Lower leg skin (tissue), 4 donors: Measurements from ENCODE around the gene CT47C1. TPM values are rescaled to one million over a fixed set of nuclear protein-coding genes. Genes with fewer than 3 reads are reported as not detected.

Experiments
- DNase-seq, 2 donors: peaks; one replicate each; pipeline ENCODE4 v3.0.0-alpha.2; 2019; ENCODE audit warnings: low spot score in 2 of 2
- H3K4me3 ChIP-seq: fragments of 200-600 bp; sonication (generic); 2 replicates; pipeline ENCODE4 v1.5.1; 2017; ENCODE audit warnings: mild to moderate bottlenecking, low read depth; ENCODE audit not compliant: poor library complexity, severe bottlenecking
- CTCF ChIP-seq, 3 donors: fragments of 450-650 bp; IDR thresholded peaks; one replicate each; pipeline ENCODE4 v1.5.1; 2016; ENCODE audit warnings: antibody characterized with exemption in 3 of 3, mild to moderate bottlenecking in 3 of 3, moderate library complexity in 2 of 3
- POLR2A ChIP-seq, 2 donors: fragments of 450-650 bp; IDR thresholded peaks; one replicate each; pipeline ENCODE4 v1.6.1; 2016 to 2017; ENCODE audit warnings: antibody characterized with exemption in 2 of 2, mild to moderate bottlenecking in 1 of 2, moderate library complexity in 1 of 2
- WGBS, 2 donors: methylation state at CpG; one replicate each; pipeline ENCODE4 v1.1.5; 2018; 5-methylcytosine and 5-hydroxymethylcytosine counted together
- intact Hi-C: fragments of 100-400 bp; cut with DNase I; formaldehyde crosslinking; loops from one replicate; pipeline ENCODE4 v1.15.0; 2023; ENCODE audit warnings: low total_unique reads
- total RNA-seq, 4 donors: library from RNA; depleted of rRNA; stranded (reverse); fragments of >200 nt; gene quantifications; one replicate each; pipeline ENCODE4 v1.1.0, GENCODE V29; 2016

The CT47C1 gene
- total RNA-seq, 4 donors from 2014 or later, result not detected

DNA sequence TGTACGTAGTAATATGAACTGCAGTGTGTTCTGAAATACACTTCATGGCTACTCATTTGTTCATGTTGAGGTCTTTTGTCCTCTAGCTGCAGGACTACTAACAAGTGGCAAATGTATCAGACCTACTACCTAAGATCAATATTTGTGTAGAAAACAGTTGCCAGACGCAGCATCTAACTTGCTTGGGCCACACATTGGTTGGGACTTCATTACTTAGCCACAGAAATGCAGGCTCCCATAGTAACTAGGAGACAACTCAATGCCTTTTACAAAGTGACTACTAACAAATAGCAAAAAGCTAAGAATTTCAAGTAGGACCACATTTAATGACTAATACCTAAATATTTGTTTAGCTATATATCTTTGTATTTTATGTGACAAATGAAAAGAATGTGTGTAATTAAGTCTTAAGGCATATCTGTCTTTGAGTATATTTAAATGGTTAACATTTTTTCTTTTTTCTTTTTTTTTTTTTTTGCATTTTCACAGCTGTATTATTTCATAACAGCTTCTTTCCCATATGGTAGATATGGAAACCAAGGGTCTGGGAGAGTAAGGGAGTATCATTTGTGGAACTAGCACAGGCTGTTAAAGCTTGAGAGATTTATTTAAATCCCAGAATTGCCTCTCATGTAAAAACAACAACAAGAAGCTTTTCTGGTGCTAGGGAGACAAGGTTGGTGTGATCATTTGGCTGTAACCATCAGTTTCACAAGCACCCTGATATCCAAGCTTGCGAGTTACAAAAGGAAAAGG, 2.7 kb downstream of the CT47C1 start:
- WGBS, 2 donors, result 78 to 91% methylated on average over 3 of the region's 3 CpGs

DNA sequence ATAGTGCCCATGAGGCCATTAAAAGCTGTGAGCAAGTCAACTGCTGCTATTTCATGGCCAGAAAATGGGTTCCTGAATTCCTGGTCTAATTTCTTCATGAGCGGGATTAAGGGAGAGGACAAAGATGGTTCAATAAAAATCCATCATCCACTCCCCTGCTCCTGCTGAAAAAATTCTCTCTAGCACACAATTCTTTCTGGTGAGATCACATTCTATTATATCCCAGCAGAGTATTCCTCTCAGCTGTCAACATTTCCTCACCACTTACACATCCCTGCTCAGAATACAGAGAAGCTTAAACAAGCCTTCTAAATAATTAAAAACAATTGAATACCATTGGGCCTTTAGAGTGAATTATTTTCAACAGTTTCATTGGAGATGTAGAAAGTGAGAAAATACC, 9.5 kb downstream of the CT47C1 start:
- H3K4me3 ChIP-seq, result no peak overlapping the region
- intact Hi-C loops, result no loop called here
- TF ChIP-seq POLR2A (IDR thresholded peaks at IDR 0.05) (no peak), CTCF (IDR thresholded peaks at IDR 0.05) (no peak)
- 65 to 75% methylated on average over 1 of the region's 1 CpG for WGBS, 2 donors
- no peak for DNase-seq

More for the DNA sequence above, 2.7 kb downstream of the CT47C1 start:
- DNase-seq, result no peak
- H3K4me3 ChIP-seq, result no peak overlapping the region
- TF ChIP-seq POLR2A (IDR thresholded peaks at IDR 0.05) (no peak), CTCF (IDR thresholded peaks at IDR 0.05) (no peak)
- intact Hi-C loops, result no loop called here

DNA sequence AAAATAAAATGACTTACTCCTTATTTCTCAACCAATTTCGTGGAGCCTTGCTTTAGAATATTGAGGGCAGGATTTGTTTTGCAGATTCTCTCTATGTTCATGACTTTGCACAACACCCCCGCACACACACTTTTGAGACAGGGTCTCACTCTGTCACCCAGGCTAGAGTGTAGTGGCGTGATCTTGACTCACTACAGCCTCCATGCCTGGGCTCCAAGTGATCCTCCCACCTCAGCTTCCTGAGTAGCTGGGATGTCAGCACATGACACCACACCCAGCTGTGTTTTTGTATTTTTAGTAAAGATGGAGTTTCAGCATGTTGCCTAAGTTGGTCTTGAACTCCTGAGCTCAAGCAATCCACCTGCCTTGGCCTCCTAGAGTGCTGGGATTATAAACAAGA, 12.0 kb downstream of the CT47C1 start:
- intact Hi-C loops, result no loop called here
- DNase-seq, result no peak

GRCh38 chrX:119087121-119087520, 14.3 kb downstream of the CT47C1 start:
- no peak for DNase-seq
- 67 to 71% methylated on average over 1 of the region's 1 CpG for WGBS, 2 donors
- intact Hi-C loops, result no loop called here
- TF ChIP-seq CTCF (IDR thresholded peaks at IDR 0.05) (no peak), POLR2A (IDR thresholded peaks at IDR 0.05) (no peak)
- no peak overlapping the region for H3K4me3 ChIP-seq

More for the DNA sequence above, 12.0 kb downstream of the CT47C1 start:
- H3K4me3 ChIP-seq, result no peak overlapping the region
- WGBS, 2 donors, result 65 to 96% methylated on average over 3 of the region's 3 CpGs
- TF ChIP-seq CTCF (IDR thresholded peaks at IDR 0.05) (no peak), POLR2A (IDR thresholded peaks at IDR 0.05) (no peak)

GRCh38 chrX:119089619-119090018, 16.8 kb downstream of the CT47C1 start:
- no peak overlapping the region for H3K4me3 ChIP-seq
- intact Hi-C loops, result no loop called here
- whole genome bisulfite sequencing, 2 donors, result 89 to 93% methylated on average over 1 of the region's 1 CpG
- TF ChIP-seq CTCF (IDR thresholded peaks at IDR 0.05) (no peak), POLR2A (IDR thresholded peaks at IDR 0.05) (no peak)
- DNase-seq, result no peak

DNA sequence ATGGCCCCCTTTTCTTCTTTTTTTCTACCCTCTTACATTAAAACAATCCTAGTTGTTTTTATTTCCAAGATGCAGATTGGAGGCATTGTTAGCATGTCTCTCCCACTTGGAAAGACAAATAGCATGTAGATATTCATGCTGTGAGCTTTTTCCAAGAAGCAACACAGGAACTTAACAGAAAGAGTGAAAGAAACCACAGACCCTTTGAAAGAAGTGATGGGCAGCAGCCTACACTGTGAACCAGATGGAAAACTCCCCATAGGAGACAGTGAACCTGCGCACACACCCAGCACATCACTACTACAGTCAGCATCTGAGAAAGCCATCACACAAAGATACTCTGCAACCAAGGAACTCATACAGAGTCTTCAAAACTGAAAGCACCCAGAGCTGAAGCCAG, 17.8 kb downstream of the CT47C1 start:
- H3K4me3 ChIP-seq, result no peak overlapping the region
- 88 to 91% methylated on average over 1 of the region's 1 CpG for whole genome bisulfite sequencing, 2 donors
- intact Hi-C loops, result no loop called here
- TF ChIP-seq CTCF (IDR thresholded peaks at IDR 0.05) (no peak), POLR2A (IDR thresholded peaks at IDR 0.05) (no peak)
- no peak for DNase-seq
